Measurements from ENCODE around the gene TRIM26.
"Not testable (repeated sequence)": the region's sequence is repeated elsewhere in the genome, so short reads cannot be mapped to it uniquely, and the experiment has no call there.

The TRIM26 gene

GRCh38 chr6:30149234-30149633 lies 64.0 kb downstream of the TRIM26 start:
- Histone ChIP-seq H3K9me3 (ENCODE audit: insufficient read depth, low read depth, low read length) (no peaks in the 10 kb centered on the region), H3K36me3 (ENCODE audit: insufficient read depth, low read depth, low read length) (no peaks in the 10 kb centered on the region), H3K27ac (ENCODE audit: low read length) (no peak overlapping the region), H3K9ac (ENCODE audit: low read depth, low read length) (no peak overlapping the region), H3K4me3 (ENCODE audit: low read length) (no peak overlapping the region), H3K27me3 (ENCODE audit: insufficient read depth, low read length) (no peaks in the 10 kb centered on the region), H3K4me1 (ENCODE audit: insufficient read depth, low read length) (peaks cover 5% of the 10 kb centered on the region; the same call in 1 of the 2 replicates)

- Histone ChIP-seq H3K4me1 (ENCODE audit: insufficient read depth, low read length) (peaks cover 5% of the 10 kb centered on the region; the same call in 1 of the 2 replicates), H3K9ac (ENCODE audit: low read depth, low read length) (no peak overlapping the region), H3K27ac (ENCODE audit: low read length) (no peak overlapping the region), H3K36me3 (ENCODE audit: insufficient read depth, low read depth, low read length) (no peaks in the 10 kb centered on the region), H3K4me3 (ENCODE audit: low read length) (no peak overlapping the region), H3K27me3 (ENCODE audit: insufficient read depth, low read length) (no peaks in the 10 kb centered on the region), H3K9me3 (ENCODE audit: insufficient read depth, low read depth, low read length) (no peaks in the 10 kb centered on the region)
Measured at GRCh38 chr6:30147096-30147495, 66.1 kb downstream of the TRIM26 start.

- H3K4me1 ChIP-seq (ENCODE audit: insufficient read depth, low read length), result peaks cover 5% of the 10 kb centered on the region; the same call in 1 of the 2 replicates
- no peak overlapping the region for H3K9ac ChIP-seq (ENCODE audit: low read depth, low read length)
- no peak overlapping the region for H3K4me3 ChIP-seq (ENCODE audit: low read length)
- H3K36me3 ChIP-seq (ENCODE audit: insufficient read depth, low read depth, low read length), result no peaks in the 10 kb centered on the region
- H3K27ac ChIP-seq (ENCODE audit: low read length), result no peak overlapping the region
- H3K27me3 ChIP-seq (ENCODE audit: insufficient read depth, low read length), result no peaks in the 10 kb centered on the region
- no peaks in the 10 kb centered on the region for H3K9me3 ChIP-seq (ENCODE audit: insufficient read depth, low read depth, low read length)
Measured at GRCh38 chr6:30145818-30146217, 67.4 kb downstream of the TRIM26 start.

GRCh38 chr6:30144811-30145210 lies 68.4 kb downstream of the TRIM26 start:
- Histone ChIP-seq H3K27ac (ENCODE audit: low read length) (no peak overlapping the region), H3K4me3 (ENCODE audit: low read length) (no peak overlapping the region), H3K9me3 (ENCODE audit: insufficient read depth, low read depth, low read length) (no peaks in the 10 kb centered on the region), H3K27me3 (ENCODE audit: insufficient read depth, low read length) (no peaks in the 10 kb centered on the region), H3K4me1 (ENCODE audit: insufficient read depth, low read length) (peaks cover 5% of the 10 kb centered on the region; the same call in 1 of the 2 replicates), H3K9ac (ENCODE audit: low read depth, low read length) (no peak overlapping the region), H3K36me3 (ENCODE audit: insufficient read depth, low read depth, low read length) (no peaks in the 10 kb centered on the region)

GRCh38 chr6:30143780-30144179 lies 69.4 kb downstream of the TRIM26 start:
- Histone ChIP-seq H3K36me3 (ENCODE audit: insufficient read depth, low read depth, low read length) (no peaks in the 10 kb centered on the region), H3K27ac (ENCODE audit: low read length) (no peak overlapping the region), H3K4me3 (ENCODE audit: low read length) (no peak overlapping the region), H3K9me3 (ENCODE audit: insufficient read depth, low read depth, low read length) (no peaks in the 10 kb centered on the region), H3K4me1 (ENCODE audit: insufficient read depth, low read length) (peaks cover 5% of the 10 kb centered on the region; the same call in 1 of the 2 replicates), H3K27me3 (ENCODE audit: insufficient read depth, low read length) (no peaks in the 10 kb centered on the region), H3K9ac (ENCODE audit: low read depth, low read length) (no peak overlapping the region)

- H3K9me3 ChIP-seq (ENCODE audit: insufficient read depth, low read depth, low read length), result no peaks in the 10 kb centered on the region
- no peak overlapping the region for H3K27ac ChIP-seq (ENCODE audit: low read length)
- H3K4me3 ChIP-seq (ENCODE audit: low read length), result no peak overlapping the region
- no peak overlapping the region for H3K9ac ChIP-seq (ENCODE audit: low read depth, low read length)
- peaks cover 5% of the 10 kb centered on the region; the same call in 1 of the 2 replicates for H3K4me1 ChIP-seq (ENCODE audit: insufficient read depth, low read length)
- no peaks in the 10 kb centered on the region for H3K36me3 ChIP-seq (ENCODE audit: insufficient read depth, low read depth, low read length)
- H3K27me3 ChIP-seq (ENCODE audit: insufficient read depth, low read length), result no peaks in the 10 kb centered on the region
Measured at GRCh38 chr6:30142665-30143064, 70.5 kb downstream of the TRIM26 start.

GRCh38 chr6:30140240-30140639 lies 73.0 kb downstream of the TRIM26 start:
- H3K4me3 ChIP-seq (ENCODE audit: low read length); H3K9ac ChIP-seq (ENCODE audit: low read depth, low read length); H3K27me3 ChIP-seq (ENCODE audit: insufficient read depth, low read length); H3K36me3 ChIP-seq (ENCODE audit: insufficient read depth, low read depth, low read length); H3K4me1 ChIP-seq (ENCODE audit: insufficient read depth, low read length); H3K9me3 ChIP-seq (ENCODE audit: insufficient read depth, low read depth, low read length); H3K27ac ChIP-seq (ENCODE audit: low read length): not testable (repeated sequence)

- no peak overlapping the region for H3K4me3 ChIP-seq (ENCODE audit: low read length)
- H3K27ac ChIP-seq (ENCODE audit: low read length), result no peak overlapping the region
- no peaks in the 10 kb centered on the region for H3K4me1 ChIP-seq (ENCODE audit: insufficient read depth, low read length)
- H3K9ac ChIP-seq (ENCODE audit: low read depth, low read length), result no peak overlapping the region
- no peaks in the 10 kb centered on the region for H3K9me3 ChIP-seq (ENCODE audit: insufficient read depth, low read depth, low read length)
- H3K27me3 ChIP-seq (ENCODE audit: insufficient read depth, low read length), result peaks cover 7% of the 10 kb centered on the region; the same call in 1 of the 2 replicates
- H3K36me3 ChIP-seq (ENCODE audit: insufficient read depth, low read depth, low read length), result no peaks in the 10 kb centered on the region
Measured at GRCh38 chr6:30136570-30137286, 76.5 kb downstream of the TRIM26 start.

- no peak within 1 kb of the TSS for H3K4me3 ChIP-seq (ENCODE audit: low read length)
- H3K27ac ChIP-seq (ENCODE audit: low read length), result no peak within 1 kb of the TSS
- H3K9me3 ChIP-seq (ENCODE audit: insufficient read depth, low read depth, low read length), result no peaks in the 10 kb centered on the region
- no peak within 1 kb of the TSS for H3K9ac ChIP-seq (ENCODE audit: low read depth, low read length)
- no peaks in the 10 kb centered on the region for H3K36me3 ChIP-seq (ENCODE audit: insufficient read depth, low read depth, low read length)
- H3K4me1 ChIP-seq (ENCODE audit: insufficient read depth, low read length), result no peaks in the 10 kb centered on the region
- peaks cover 16% of the 10 kb centered on the region for H3K27me3 ChIP-seq (ENCODE audit: insufficient read depth, low read length)
Measured at GRCh38 chr6:30135757-30136156, 77.4 kb downstream of the TRIM26 start, which contains the start of gene TRIM40. Gene TRIM40, plus strand, starts transcription at chr6:30136140. Its CDS starts 897 bp downstream, at chr6:30137037.

GRCh38 chr6:30135147-30135546 lies 78.1 kb downstream of the TRIM26 start:
- H3K27me3 ChIP-seq (ENCODE audit: insufficient read depth, low read length), result peaks cover 22% of the 10 kb centered on the region

More at GRCh38 chr6:30135147-30135546, 78.1 kb downstream of the TRIM26 start:
- Histone ChIP-seq H3K36me3 (ENCODE audit: insufficient read depth, low read depth, low read length) (no peaks in the 10 kb centered on the region), H3K4me3 (ENCODE audit: low read length) (no peak overlapping the region), H3K9ac (ENCODE audit: low read depth, low read length) (no peak overlapping the region), H3K4me1 (ENCODE audit: insufficient read depth, low read length) (no peaks in the 10 kb centered on the region), H3K27ac (ENCODE audit: low read length) (no peak overlapping the region), H3K9me3 (ENCODE audit: insufficient read depth, low read depth, low read length) (no peaks in the 10 kb centered on the region)

All from iPS-20b (cell line).